SK-N-SH treated with all-trans-retinoic acid at 6 μM for 48 hours (cell line): ENCODE measurements around the gene DLX5.

ENCODE experiments used
- ARNTL ChIP-seq: fragments of 450-650 bp; formaldehyde crosslinking; IDR thresholded peaks from 2 replicates; pipeline ENCODE4 v1.5.0; 2020; ENCODE audit warnings: low read depth, mild to moderate bottlenecking, moderate library complexity, borderline replicate concordance
- CREB5 ChIP-seq: fragments of 250-450 bp; sonication (Bioruptor Pico); IDR thresholded peaks from 2 replicates; pipeline ENCODE4 v1.5.1; 2020; ENCODE audit warnings: low read depth, mild to moderate bottlenecking, moderate library complexity
- CSDC2 ChIP-seq: fragments of 250-450 bp; sonication (Bioruptor Pico); IDR thresholded peaks from 2 replicates; pipeline ENCODE4 v1.5.0; 2020; ENCODE audit warnings: mild to moderate bottlenecking, moderate library complexity
- OSR1 ChIP-seq: fragments of 250-450 bp; sonication (Bioruptor Pico); IDR thresholded peaks from 2 replicates; pipeline ENCODE4 v1.8.0; 2022; ENCODE audit warnings: moderate library complexity, mild to moderate bottlenecking, inconsistent platforms
- RARB ChIP-seq: fragments of 250-450 bp; sonication (Bioruptor Pico); IDR thresholded peaks from 2 replicates; pipeline ENCODE4 v1.8.0; 2021; ENCODE audit warnings: mild to moderate bottlenecking, moderate library complexity
- TCF4 ChIP-seq: fragments of 250-450 bp; sonication (Bioruptor Pico); IDR thresholded peaks from 2 replicates; pipeline ENCODE4 v1.8.0; 2021; ENCODE audit warnings: mild to moderate bottlenecking, moderate library complexity, borderline replicate concordance
- ZFP3 ChIP-seq: fragments of 250-450 bp; sonication (Bioruptor Pico); IDR thresholded peaks from 2 replicates; pipeline ENCODE4 v1.5.0; 2020; ENCODE audit warnings: mild to moderate bottlenecking, moderate library complexity
- ZFP30 ChIP-seq: fragments of 450-650 bp; formaldehyde crosslinking; IDR thresholded peaks from 2 replicates; pipeline ENCODE4 v1.5.0; 2022; ENCODE audit warnings: mild to moderate bottlenecking, moderate library complexity
- TF ChIP-seq, protein P1 (sequence below): fragments of 250-450 bp; sonication (Bioruptor Pico); IDR thresholded peaks from 2 replicates; pipeline ENCODE4 v1.8.0; 2020; ENCODE audit warnings: mild to moderate bottlenecking, moderate library complexity, borderline replicate concordance
- TF ChIP-seq, protein P2 (sequence below): fragments of 250-450 bp; sonication (Bioruptor Pico); IDR thresholded peaks from 2 replicates; pipeline ENCODE4 v1.5.0; 2020; ENCODE audit warnings: mild to moderate bottlenecking, moderate library complexity

DNA sequence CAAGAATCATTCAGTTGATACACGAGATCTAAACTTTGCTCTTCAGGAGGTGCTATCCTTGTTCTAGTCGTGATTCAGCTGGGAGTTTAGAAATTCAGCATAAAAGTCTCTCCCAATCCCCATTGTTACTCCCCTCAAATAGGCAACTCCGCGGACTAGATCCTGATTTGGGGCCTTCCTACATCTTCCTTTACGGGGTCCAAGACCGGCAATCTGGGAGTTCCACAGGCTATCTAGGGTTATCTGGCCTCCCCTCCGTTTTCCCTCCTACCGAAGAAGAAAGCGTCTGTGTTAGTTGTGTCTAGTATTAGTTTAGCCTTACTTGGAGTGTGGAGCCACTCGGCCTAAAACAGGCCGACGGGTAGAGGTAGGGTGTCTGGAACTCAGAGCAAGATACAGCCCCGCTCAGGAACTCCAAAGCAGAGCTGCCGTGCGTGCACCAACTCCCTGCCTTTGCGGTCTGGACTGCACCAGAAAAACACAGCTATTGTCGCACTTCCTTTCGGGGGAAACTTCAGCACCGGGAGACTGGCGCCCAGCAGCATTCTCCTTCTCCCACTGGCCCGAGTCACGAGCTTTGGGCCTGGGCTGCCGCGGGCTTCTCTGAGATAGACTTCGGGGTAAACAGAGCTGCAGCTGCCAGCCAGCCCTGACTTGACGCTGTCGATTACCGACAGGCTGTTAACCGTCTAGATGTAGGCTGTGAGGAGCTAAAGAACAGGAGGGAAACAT lies 1.5 kb upstream of the DLX5 start:
- TF ChIP-seq ARNTL (CRISPR knock-in tag) (no peak), RARB (CRISPR knock-in tag) (no peak), CSDC2 (CRISPR knock-in tag) (no peak), CREB5 (CRISPR knock-in tag) (no peak), TCF4 (CRISPR knock-in tag) (no peak), OSR1 (CRISPR knock-in tag) (no peak), ZFP3 (CRISPR knock-in tag) (no peak), ZFP30 (no peak)
- TF ChIP-seq, protein P1, sequence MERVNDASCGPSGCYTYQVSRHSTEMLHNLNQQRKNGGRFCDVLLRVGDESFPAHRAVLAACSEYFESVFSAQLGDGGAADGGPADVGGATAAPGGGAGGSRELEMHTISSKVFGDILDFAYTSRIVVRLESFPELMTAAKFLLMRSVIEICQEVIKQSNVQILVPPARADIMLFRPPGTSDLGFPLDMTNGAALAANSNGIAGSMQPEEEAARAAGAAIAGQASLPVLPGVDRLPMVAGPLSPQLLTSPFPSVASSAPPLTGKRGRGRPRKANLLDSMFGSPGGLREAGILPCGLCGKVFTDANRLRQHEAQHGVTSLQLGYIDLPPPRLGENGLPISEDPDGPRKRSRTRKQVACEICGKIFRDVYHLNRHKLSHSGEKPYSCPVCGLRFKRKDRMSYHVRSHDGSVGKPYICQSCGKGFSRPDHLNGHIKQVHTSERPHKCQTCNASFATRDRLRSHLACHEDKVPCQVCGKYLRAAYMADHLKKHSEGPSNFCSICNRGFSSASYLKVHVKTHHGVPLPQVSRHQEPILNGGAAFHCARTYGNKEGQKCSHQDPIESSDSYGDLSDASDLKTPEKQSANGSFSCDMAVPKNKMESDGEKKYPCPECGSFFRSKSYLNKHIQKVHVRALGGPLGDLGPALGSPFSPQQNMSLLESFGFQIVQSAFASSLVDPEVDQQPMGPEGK (CRISPR knock-in tag), result no peak
- TF ChIP-seq, protein P2, sequence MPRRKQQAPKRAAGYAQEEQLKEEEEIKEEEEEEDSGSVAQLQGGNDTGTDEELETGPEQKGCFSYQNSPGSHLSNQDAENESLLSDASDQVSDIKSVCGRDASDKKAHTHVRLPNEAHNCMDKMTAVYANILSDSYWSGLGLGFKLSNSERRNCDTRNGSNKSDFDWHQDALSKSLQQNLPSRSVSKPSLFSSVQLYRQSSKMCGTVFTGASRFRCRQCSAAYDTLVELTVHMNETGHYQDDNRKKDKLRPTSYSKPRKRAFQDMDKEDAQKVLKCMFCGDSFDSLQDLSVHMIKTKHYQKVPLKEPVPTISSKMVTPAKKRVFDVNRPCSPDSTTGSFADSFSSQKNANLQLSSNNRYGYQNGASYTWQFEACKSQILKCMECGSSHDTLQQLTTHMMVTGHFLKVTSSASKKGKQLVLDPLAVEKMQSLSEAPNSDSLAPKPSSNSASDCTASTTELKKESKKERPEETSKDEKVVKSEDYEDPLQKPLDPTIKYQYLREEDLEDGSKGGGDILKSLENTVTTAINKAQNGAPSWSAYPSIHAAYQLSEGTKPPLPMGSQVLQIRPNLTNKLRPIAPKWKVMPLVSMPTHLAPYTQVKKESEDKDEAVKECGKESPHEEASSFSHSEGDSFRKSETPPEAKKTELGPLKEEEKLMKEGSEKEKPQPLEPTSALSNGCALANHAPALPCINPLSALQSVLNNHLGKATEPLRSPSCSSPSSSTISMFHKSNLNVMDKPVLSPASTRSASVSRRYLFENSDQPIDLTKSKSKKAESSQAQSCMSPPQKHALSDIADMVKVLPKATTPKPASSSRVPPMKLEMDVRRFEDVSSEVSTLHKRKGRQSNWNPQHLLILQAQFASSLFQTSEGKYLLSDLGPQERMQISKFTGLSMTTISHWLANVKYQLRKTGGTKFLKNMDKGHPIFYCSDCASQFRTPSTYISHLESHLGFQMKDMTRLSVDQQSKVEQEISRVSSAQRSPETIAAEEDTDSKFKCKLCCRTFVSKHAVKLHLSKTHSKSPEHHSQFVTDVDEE (CRISPR knock-in tag), result no peak
